H9 (cell line): Measurements from ENCODE around the gene ARHGAP24. TPM values are rescaled to one million over a fixed set of nuclear protein-coding genes. Genes with fewer than 3 reads are reported as not detected.

ENCODE experiments used
- DNase-seq: peaks from one replicate; pipeline ENCODE4 v3.0.0-alpha.2; 2017
- H2AFZ ChIP-seq: one replicate; pipeline ENCODE4 v1.6.1; 2013; ENCODE audit warnings: mild to moderate bottlenecking, low read length, control low read depth, moderate library complexity
- H2AK5ac ChIP-seq: 2 replicates; pipeline ENCODE4 v1.6.1; 2013; ENCODE audit warnings: low read length, control low read depth, mixed read lengths; ENCODE audit not compliant: insufficient read length
- H2BK120ac ChIP-seq: one replicate; pipeline ENCODE4 v1.6.1; 2013; ENCODE audit warnings: low read depth, mild to moderate bottlenecking, low read length, control low read depth, inconsistent platforms; ENCODE audit not compliant: poor library complexity, severe bottlenecking
- H2BK12ac ChIP-seq: 2 replicates; pipeline ENCODE4 v1.6.1; 2013; ENCODE audit warnings: low read length, control low read depth, mixed read lengths, low read depth; ENCODE audit not compliant: insufficient read length
- H2BK15ac ChIP-seq: 2 replicates; pipeline ENCODE4 v1.6.1; 2013; ENCODE audit warnings: low read depth, low read length, control low read depth
- H2BK20ac ChIP-seq: one replicate; pipeline ENCODE4 v1.6.1; 2013; ENCODE audit warnings: low read depth, mild to moderate bottlenecking, low read length, control low read depth, inconsistent platforms; ENCODE audit not compliant: poor library complexity, severe bottlenecking
- H2BK5ac ChIP-seq: 2 replicates; pipeline ENCODE4 v1.6.1; 2013; ENCODE audit warnings: low read length, control low read depth, mixed read lengths; ENCODE audit not compliant: insufficient read length
- H3K14ac ChIP-seq: 2 replicates; pipeline ENCODE4 v1.6.1; 2013; ENCODE audit warnings: low read length, control low read depth; ENCODE audit not compliant: insufficient read depth
- H3K18ac ChIP-seq: 2 replicates; pipeline ENCODE4 v1.6.1; 2013; ENCODE audit warnings: low read depth, mild to moderate bottlenecking, mixed read lengths, low read length, control low read depth; ENCODE audit not compliant: insufficient read length
- H3K23ac ChIP-seq: 2 replicates; pipeline ENCODE4 v1.6.1; 2013; ENCODE audit warnings: low read length, control low read depth, mixed read lengths, low read depth; ENCODE audit not compliant: insufficient read length
- H3K23me2 ChIP-seq: 2 replicates; pipeline ENCODE4 v1.6.1; 2013; ENCODE audit warnings: low read depth, mild to moderate bottlenecking, mixed read lengths, low read length, control low read depth; ENCODE audit not compliant: insufficient read length, poor library complexity, severe bottlenecking
- H3K27ac ChIP-seq: 2 replicates; pipeline ENCODE4 v1.5.1; 2013; ENCODE audit warnings: low read length, control low read depth, mixed read lengths, low read depth; ENCODE audit not compliant: insufficient read length
- H3K27me3 ChIP-seq: 2 replicates; pipeline ENCODE4 v1.6.1; 2013; ENCODE audit warnings: low read length, control low read depth, inconsistent platforms; ENCODE audit not compliant: insufficient read depth
- H3K4ac ChIP-seq: 2 replicates; pipeline ENCODE4 v1.6.1; 2013; ENCODE audit warnings: low read depth, mild to moderate bottlenecking, control low read depth, inconsistent platforms, low read length, moderate library complexity
- H3K4me1 ChIP-seq: 2 replicates; pipeline ENCODE4 v1.6.1; 2013; ENCODE audit warnings: low read length, control low read depth, inconsistent platforms; ENCODE audit not compliant: insufficient read depth
- H3K4me2 ChIP-seq: 2 replicates; pipeline ENCODE4 v1.6.1; 2013; ENCODE audit warnings: low read length, control low read depth, mixed read lengths; ENCODE audit not compliant: insufficient read length, insufficient read depth
- H3K56ac ChIP-seq: 2 replicates; pipeline ENCODE4 v1.6.1; 2013; ENCODE audit warnings: low read depth, mild to moderate bottlenecking, mixed read lengths, low read length, control low read depth; ENCODE audit not compliant: insufficient read length
- H3K79me1 ChIP-seq: 2 replicates; pipeline ENCODE4 v1.6.1; 2013; ENCODE audit warnings: low read depth, mild to moderate bottlenecking, moderate library complexity, low read length, control low read depth, inconsistent platforms; ENCODE audit not compliant: insufficient read depth, poor library complexity, severe bottlenecking
- H3K79me2 ChIP-seq: 2 replicates; pipeline ENCODE4 v1.6.1; 2013; ENCODE audit warnings: low read length, control low read depth, inconsistent platforms; ENCODE audit not compliant: insufficient read depth
- H3K9ac ChIP-seq: 2 replicates; pipeline ENCODE4 v1.6.1; 2013; ENCODE audit warnings: low read length, control low read depth, mixed read lengths; ENCODE audit not compliant: insufficient read length; ENCODE audit errors: extremely low read depth
- H3K9me3 ChIP-seq: one replicate; pipeline ENCODE4 v1.6.1; 2013; ENCODE audit warnings: low read depth, low read length, inconsistent platforms; ENCODE audit not compliant: control insufficient read depth
- H3T11ph ChIP-seq: one replicate; pipeline ENCODE4 v1.6.1; 2013; ENCODE audit warnings: mild to moderate bottlenecking, low read length, control low read depth, inconsistent platforms
- H4K20me1 ChIP-seq: one replicate; pipeline ENCODE4 v1.6.1; 2013; ENCODE audit not compliant: control insufficient read depth, insufficient read length, insufficient read depth
- H4K5ac ChIP-seq: 2 replicates; pipeline ENCODE4 v1.6.1; 2013; ENCODE audit warnings: low read depth, mild to moderate bottlenecking, mixed read lengths, low read length, control low read depth; ENCODE audit not compliant: insufficient read length
- H4K8ac ChIP-seq: replicated peaks from 2 replicates; pipeline ENCODE4 v1.6.1; 2013; ENCODE audit warnings: low read length, control low read depth, mixed read lengths, low read depth; ENCODE audit not compliant: insufficient read length
- H4K91ac ChIP-seq: 2 replicates; pipeline ENCODE4 v1.6.1; 2013; ENCODE audit warnings: low read depth, mild to moderate bottlenecking, moderate library complexity, mixed read lengths, low read length, control low read depth; ENCODE audit not compliant: insufficient read length
- H3K27ac Mint-ChIP-seq, 3 experiments: 2 replicates in 2 of 3; 3 replicates in 1 of 3; pipeline ENCODE4 v1.8.0; 2020 to 2021; ENCODE audit warnings: mixed read lengths in 3 of 3, mild to moderate bottlenecking in 1 of 3, moderate library complexity in 1 of 3
- H3K27me3 Mint-ChIP-seq: 2 replicates; pipeline ENCODE4 v1.8.0; 2021; ENCODE audit warnings: low read depth, mild to moderate bottlenecking, moderate library complexity, mixed read lengths
- H3K36me3 Mint-ChIP-seq, 3 experiments: 2 replicates in 2 of 3; 3 replicates in 1 of 3; pipeline ENCODE4 v1.8.0; 2020 to 2021; ENCODE audit warnings: low read depth in 3 of 3, mixed read lengths in 3 of 3; ENCODE audit not compliant: insufficient read depth in 1 of 3
- H3K4me1 Mint-ChIP-seq, 2 experiments: 2 replicates each; pipeline ENCODE4 v1.8.0; 2020; ENCODE audit warnings: mixed read lengths in 2 of 2
- H3K4me3 Mint-ChIP-seq, 2 experiments: 2 replicates in 1 of 2; 3 replicates in 1 of 2; pipeline ENCODE4 v1.8.0; 2020 to 2021; ENCODE audit warnings: mild to moderate bottlenecking in 2 of 2, mixed read lengths in 2 of 2, moderate library complexity in 1 of 2
- H3K9me3 Mint-ChIP-seq, 2 experiments: 2 replicates in 1 of 2; 3 replicates in 1 of 2; pipeline ENCODE4 v1.8.0; 2020; ENCODE audit warnings: mild to moderate bottlenecking in 2 of 2, mixed read lengths in 2 of 2, moderate library complexity in 1 of 2
- CTCF ChIP-seq: fragments of 200-600 bp; sonication (generic); conservative IDR thresholded peaks from 3 replicates; pipeline ENCODE4 v1.8.0; 2021; ENCODE audit warnings: antibody characterized with exemption, mild to moderate bottlenecking
- total RNA-seq: library from RNA; stranded (reverse); gene quantifications from 2 replicates; pipeline ENCODE4 v1.2.1, GENCODE V29; 2021

ARHGAP24 gene
- total RNA-seq, 1 experiment from 2014 or later, result 0.37 TPM

GRCh38 chr4:85632981-85633380 is 158.0 kb downstream of the ARHGAP24 start:
- H3K79me1 ChIP-seq, result no peaks in the 10 kb centered on the region
- H3K4me1 ChIP-seq, result no peaks in the 10 kb centered on the region
- H3K9ac ChIP-seq, result no peak overlapping the region
- H2BK5ac ChIP-seq, result no peak overlapping the region
- no peaks in the 10 kb centered on the region for H3K23me2 ChIP-seq
- no peak overlapping the region for H4K91ac ChIP-seq
- no peak overlapping the region for H3K27ac Mint-ChIP-seq
- no peak for DNase-seq
- no peak overlapping the region for H2BK120ac ChIP-seq
- H3K27me3 Mint-ChIP-seq, result no peaks in the 10 kb centered on the region
- no peak overlapping the region for H3K4me3 Mint-ChIP-seq
- peaks cover 0 to 3% of the 10 kb centered on the region in 2 experiments; a peak in 3 of 4 replicates for H3K4me1 Mint-ChIP-seq
- no peak overlapping the region for H2BK12ac ChIP-seq
- H3K79me2 ChIP-seq, result no peaks in the 10 kb centered on the region; the same call in 1 of the 2 replicates
- no peak overlapping the region for H3K23ac ChIP-seq
- H2BK15ac ChIP-seq, result no peak overlapping the region
- H2BK20ac ChIP-seq, result no peak overlapping the region
- no peak overlapping the region for H3K56ac ChIP-seq
- H3K36me3 Mint-ChIP-seq, result peaks cover 7 to 11% (median 8%) of the 10 kb centered on the region in 3 experiments; a peak in 6 of 7 replicates
- H2AK5ac ChIP-seq, result no peak overlapping the region
- TF ChIP-seq CTCF, result no peak
- H3K27me3 ChIP-seq, result no peaks in the 10 kb centered on the region
- H3K4me2 ChIP-seq, result no peak overlapping the region
- H3K4ac ChIP-seq, result no peak overlapping the region
- H4K5ac ChIP-seq, result no peak overlapping the region
- H3K9me3 Mint-ChIP-seq, result peaks cover 10 to 11% of the 10 kb centered on the region in 2 experiments
- no peak overlapping the region for H3K14ac ChIP-seq
- H2AFZ ChIP-seq, result no peak overlapping the region
- H3K9me3 ChIP-seq, result no peaks in the 10 kb centered on the region
- H3K18ac ChIP-seq, result no peak overlapping the region
- H4K20me1 ChIP-seq, result no peaks in the 10 kb centered on the region
- no peak overlapping the region for H3T11ph ChIP-seq
- no peak overlapping the region for H4K8ac ChIP-seq
- no peak overlapping the region for H3K27ac ChIP-seq
